Chondrocyte (in vitro differentiated cells): ENCODE measurements around the gene ADORA1. TPM values are rescaled to one million over a fixed set of nuclear protein-coding genes. Genes with fewer than 3 reads are reported as not detected.

Experiments
- DNase-seq: peaks from one replicate; pipeline ENCODE4 v3.0.0; 2021; ENCODE audit warnings: mixed read lengths, low spot score
- H3K27ac Mint-ChIP-seq: one replicate; pipeline ENCODE4 v1.8.0; 2021; ENCODE audit warnings: mild to moderate bottlenecking, moderate library complexity, mixed read lengths; ENCODE audit not compliant: unreplicated experiment
- H3K27me3 Mint-ChIP-seq: 2 replicates; pipeline ENCODE4 v1.8.0; 2021; ENCODE audit warnings: low read depth, mixed read lengths
- H3K36me3 Mint-ChIP-seq: 2 replicates; pipeline ENCODE4 v1.8.0; 2021; ENCODE audit warnings: low read depth, mixed read lengths
- H3K4me1 Mint-ChIP-seq: 2 replicates; pipeline ENCODE4 v1.8.0; 2021; ENCODE audit warnings: low read depth, mild to moderate bottlenecking, mixed read lengths
- H3K4me3 Mint-ChIP-seq: one replicate; pipeline ENCODE4 v1.8.0; 2021; ENCODE audit warnings: mild to moderate bottlenecking, moderate library complexity, mixed read lengths; ENCODE audit not compliant: unreplicated experiment
- H3K9me3 Mint-ChIP-seq: 2 replicates; pipeline ENCODE4 v1.8.0; 2021; ENCODE audit warnings: low read depth, mixed read lengths
- CTCF ChIP-seq: fragments of 200-600 bp; sonication (generic); IDR thresholded peaks from 2 replicates; pipeline ENCODE4 v1.5.0; 2021; ENCODE audit warnings: antibody characterized with exemption, mild to moderate bottlenecking, moderate library complexity
- total RNA-seq: library from RNA; stranded (reverse); gene quantifications from 3 replicates; pipeline ENCODE4 v1.2.1, GENCODE V29; 2021

The ADORA1 gene
- total RNA-seq, 1 donor from 2014 or later = 1.7 TPM

GRCh38 chr1:203201516-203202205, 74.1 kb downstream of the ADORA1 start:
- Mint-ChIP-seq H3K27me3 (peaks cover 13% of the 10 kb centered on the region), H3K4me1 (peaks cover 28% of the 10 kb centered on the region), H3K27ac (no peak overlapping the region), H3K36me3 (peaks cover 3% of the 10 kb centered on the region), H3K9me3 (no peaks in the 10 kb centered on the region), H3K4me3 (no peak overlapping the region)
- DNase-seq = no peak
- TF ChIP-seq CTCF = no peak

- Mint-ChIP-seq H3K27me3 (peaks cover 15% of the 10 kb centered on the region), H3K9me3 (no peaks in the 10 kb centered on the region), H3K27ac (peak overlapping the region; percentile 17), H3K4me1 (peaks cover 23% of the 10 kb centered on the region), H3K36me3 (peaks cover 3% of the 10 kb centered on the region), H3K4me3 (no peak overlapping the region)
- no peak for DNase-seq
- no peak for TF ChIP-seq CTCF
Measured at GRCh38 chr1:203202431-203203245, 75.1 kb downstream of the ADORA1 start.

- DNase-seq = no peak
- no peak overlapping the region for H3K27ac Mint-ChIP-seq
- peaks cover 17% of the 10 kb centered on the region for H3K4me1 Mint-ChIP-seq
- TF ChIP-seq CTCF = no peak
- H3K9me3 Mint-ChIP-seq = peaks cover 3% of the 10 kb centered on the region
- no peak overlapping the region for H3K4me3 Mint-ChIP-seq
- peaks cover 15% of the 10 kb centered on the region for H3K27me3 Mint-ChIP-seq
- peaks cover 1% of the 10 kb centered on the region for H3K36me3 Mint-ChIP-seq
Measured at GRCh38 chr1:203204756-203205155, 77.2 kb downstream of the ADORA1 start.

GRCh38 chr1:203206129-203206687, 78.7 kb downstream of the ADORA1 start:
- no peak for TF ChIP-seq CTCF
- Mint-ChIP-seq H3K9me3 (peaks cover 3% of the 10 kb centered on the region), H3K4me1 (peaks cover 7% of the 10 kb centered on the region), H3K4me3 (no peak overlapping the region), H3K27ac (no peak overlapping the region), H3K27me3 (peaks cover 12% of the 10 kb centered on the region), H3K36me3 (peaks cover 1% of the 10 kb centered on the region)
- DNase-seq = no peak

GRCh38 chr1:203207751-203208150, 80.2 kb downstream of the ADORA1 start:
- no peak overlapping the region for H3K27ac Mint-ChIP-seq
- no peak for TF ChIP-seq CTCF
- H3K9me3 Mint-ChIP-seq = peaks cover 3% of the 10 kb centered on the region
- peaks cover 7% of the 10 kb centered on the region for H3K4me1 Mint-ChIP-seq
- DNase-seq = no peak
- peaks cover 11% of the 10 kb centered on the region for H3K27me3 Mint-ChIP-seq
- H3K36me3 Mint-ChIP-seq = peaks cover 1% of the 10 kb centered on the region
- H3K4me3 Mint-ChIP-seq = no peak overlapping the region
